Nephron (organoid): ENCODE results near the gene C16orf54.
"Not testable (repeated sequence)": the region's sequence is repeated elsewhere in the genome, so short reads cannot be mapped to it uniquely, and the experiment has no call there.

Experiments
- H3K27ac Mint-ChIP-seq, 3 experiments: 2 replicates each; pipeline ENCODE4 v1.8.0; 2020; ENCODE audit warnings: mixed read lengths in 3 of 3, mild to moderate bottlenecking in 2 of 3, moderate library complexity in 1 of 3
- H3K27me3 Mint-ChIP-seq: 2 replicates; pipeline ENCODE4 v1.8.0; 2021; ENCODE audit warnings: low read depth, mild to moderate bottlenecking, moderate library complexity, mixed read lengths
- H3K36me3 Mint-ChIP-seq: 2 replicates; pipeline ENCODE4 v1.8.0; 2020; ENCODE audit warnings: low read depth, mixed read lengths
- H3K4me1 Mint-ChIP-seq: 2 replicates; pipeline ENCODE4 v1.8.0; 2020; ENCODE audit warnings: mixed read lengths
- H3K4me3 Mint-ChIP-seq, 3 experiments: 2 replicates each; pipeline ENCODE4 v1.8.0; 2020; ENCODE audit warnings: mild to moderate bottlenecking in 3 of 3, mixed read lengths in 3 of 3, moderate library complexity in 2 of 3
- H3K9me3 Mint-ChIP-seq: 2 replicates; pipeline ENCODE4 v1.8.0; 2020; ENCODE audit warnings: mixed read lengths
- TF ChIP-seq, protein P1 (sequence below), 3 experiments: fragments of 200-600 bp; sonication (generic); IDR thresholded peaks; one replicate each; pipeline ENCODE4 v1.5.0; 2021; ENCODE audit warnings: antibody characterized with exemption in 3 of 3; ENCODE audit not compliant: unreplicated experiment in 3 of 3

The C16orf54 gene

DNA sequence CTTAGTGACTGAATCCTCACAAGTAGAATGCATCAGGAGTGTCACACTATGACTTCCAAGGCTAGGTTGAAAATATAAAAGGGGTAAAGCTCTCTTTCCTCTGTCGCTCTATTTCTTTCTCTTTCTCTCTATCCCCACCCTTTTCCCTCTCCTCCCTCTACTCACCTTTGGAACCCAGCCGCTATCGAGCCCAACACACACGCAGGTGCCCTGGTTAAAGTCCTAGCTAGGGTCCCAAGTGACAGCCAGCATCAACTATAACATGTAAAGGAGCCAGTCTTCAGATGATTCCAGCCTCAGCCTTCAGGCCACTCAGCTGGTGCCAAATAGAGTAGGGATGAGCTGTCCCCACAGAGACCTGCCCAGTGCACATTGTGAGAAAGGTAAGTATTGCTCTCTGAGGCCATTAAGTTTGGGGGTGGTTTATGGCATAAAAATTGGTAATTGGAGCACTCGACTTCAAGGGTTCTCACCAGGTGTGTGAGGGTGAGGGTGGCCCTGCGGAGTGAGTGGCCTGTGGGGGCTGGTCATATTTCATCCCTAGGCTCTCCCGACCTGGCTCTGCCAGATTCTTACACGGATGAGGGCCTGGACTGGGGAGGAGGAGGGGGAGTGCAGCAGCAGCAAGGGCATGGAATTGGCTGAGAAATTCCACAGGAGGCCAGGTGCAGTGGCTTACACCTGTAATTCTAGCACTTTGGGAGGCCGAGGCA, 14.9 kb upstream of the C16orf54 start:
- H3K27ac Mint-ChIP-seq: peak overlapping the region in 1 of 3 experiments; percentile 6
- no peaks in the 10 kb centered on the region for H3K36me3 Mint-ChIP-seq
- no peaks in the 10 kb centered on the region for H3K9me3 Mint-ChIP-seq
- TF ChIP-seq, protein P1, sequence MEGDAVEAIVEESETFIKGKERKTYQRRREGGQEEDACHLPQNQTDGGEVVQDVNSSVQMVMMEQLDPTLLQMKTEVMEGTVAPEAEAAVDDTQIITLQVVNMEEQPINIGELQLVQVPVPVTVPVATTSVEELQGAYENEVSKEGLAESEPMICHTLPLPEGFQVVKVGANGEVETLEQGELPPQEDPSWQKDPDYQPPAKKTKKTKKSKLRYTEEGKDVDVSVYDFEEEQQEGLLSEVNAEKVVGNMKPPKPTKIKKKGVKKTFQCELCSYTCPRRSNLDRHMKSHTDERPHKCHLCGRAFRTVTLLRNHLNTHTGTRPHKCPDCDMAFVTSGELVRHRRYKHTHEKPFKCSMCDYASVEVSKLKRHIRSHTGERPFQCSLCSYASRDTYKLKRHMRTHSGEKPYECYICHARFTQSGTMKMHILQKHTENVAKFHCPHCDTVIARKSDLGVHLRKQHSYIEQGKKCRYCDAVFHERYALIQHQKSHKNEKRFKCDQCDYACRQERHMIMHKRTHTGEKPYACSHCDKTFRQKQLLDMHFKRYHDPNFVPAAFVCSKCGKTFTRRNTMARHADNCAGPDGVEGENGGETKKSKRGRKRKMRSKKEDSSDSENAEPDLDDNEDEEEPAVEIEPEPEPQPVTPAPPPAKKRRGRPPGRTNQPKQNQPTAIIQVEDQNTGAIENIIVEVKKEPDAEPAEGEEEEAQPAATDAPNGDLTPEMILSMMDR (IDR thresholded peaks at IDR 0.05; ENCODE audit: unreplicated experiment in 3 of 3): no peak
- H3K27me3 Mint-ChIP-seq: no peaks in the 10 kb centered on the region
- H3K4me1 Mint-ChIP-seq: no peaks in the 10 kb centered on the region
- H3K4me3 Mint-ChIP-seq: no peak overlapping the region

DNA sequence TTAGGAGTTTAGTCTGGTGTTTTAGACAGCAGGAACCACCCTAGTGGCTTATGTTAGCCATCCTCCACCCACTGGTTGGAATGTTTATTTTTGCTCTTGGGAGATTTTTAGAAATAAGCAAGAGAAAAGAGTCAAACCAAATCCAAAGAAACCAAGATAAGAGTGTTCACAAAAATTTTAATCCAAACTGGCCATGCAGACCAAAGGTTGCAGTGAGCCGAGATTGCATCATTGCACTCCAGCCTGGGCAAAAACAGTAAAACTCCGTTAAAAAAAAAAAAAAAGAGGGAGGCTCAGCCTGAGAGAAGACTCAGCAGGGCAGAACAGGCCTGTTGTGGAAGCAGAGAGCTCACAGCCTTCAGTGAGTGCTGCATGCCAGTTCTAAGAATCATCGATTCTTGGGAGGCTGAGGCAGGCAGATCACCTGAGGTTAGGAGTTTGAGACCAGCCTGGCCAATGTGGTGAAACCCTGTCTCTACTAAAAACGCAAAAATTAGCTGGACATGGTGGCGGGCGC, 12.2 kb upstream of the C16orf54 start:
- H3K9me3 Mint-ChIP-seq: no peaks in the 10 kb centered on the region
- no peaks in the 10 kb centered on the region for H3K27me3 Mint-ChIP-seq
- TF ChIP-seq, protein P1 (IDR thresholded peaks at IDR 0.05; ENCODE audit: unreplicated experiment in 3 of 3): no peak
- H3K36me3 Mint-ChIP-seq: no peaks in the 10 kb centered on the region
- H3K4me1 Mint-ChIP-seq: no peaks in the 10 kb centered on the region
- peak overlapping the region in 1 of 3 experiments; percentile 56 for H3K27ac Mint-ChIP-seq
- no peak overlapping the region for H3K4me3 Mint-ChIP-seq

DNA sequence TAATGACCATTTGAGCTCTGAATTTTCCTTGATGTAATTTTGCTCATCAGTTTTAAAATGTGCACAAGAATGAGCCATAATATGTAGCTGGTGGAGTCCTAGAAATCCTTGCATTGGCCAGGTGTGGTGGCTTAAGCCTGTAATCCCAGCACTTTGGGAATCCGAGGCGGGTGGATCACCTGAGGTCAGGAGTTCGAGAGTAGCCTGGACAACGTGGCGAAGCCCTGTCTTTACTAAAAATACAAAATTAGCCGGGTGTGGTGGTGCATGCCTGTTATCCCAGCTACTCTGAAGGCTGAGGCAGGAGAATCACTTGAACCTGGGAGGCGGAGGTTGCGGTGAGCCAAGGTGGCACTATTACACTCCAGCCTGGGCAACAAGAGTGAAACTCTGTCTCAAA, 11.3 kb upstream of the C16orf54 start:
- H3K27ac Mint-ChIP-seq, H3K4me1 Mint-ChIP-seq, H3K27me3 Mint-ChIP-seq, H3K9me3 Mint-ChIP-seq, H3K36me3 Mint-ChIP-seq, H3K4me3 Mint-ChIP-seq: not testable (repeated sequence)

DNA sequence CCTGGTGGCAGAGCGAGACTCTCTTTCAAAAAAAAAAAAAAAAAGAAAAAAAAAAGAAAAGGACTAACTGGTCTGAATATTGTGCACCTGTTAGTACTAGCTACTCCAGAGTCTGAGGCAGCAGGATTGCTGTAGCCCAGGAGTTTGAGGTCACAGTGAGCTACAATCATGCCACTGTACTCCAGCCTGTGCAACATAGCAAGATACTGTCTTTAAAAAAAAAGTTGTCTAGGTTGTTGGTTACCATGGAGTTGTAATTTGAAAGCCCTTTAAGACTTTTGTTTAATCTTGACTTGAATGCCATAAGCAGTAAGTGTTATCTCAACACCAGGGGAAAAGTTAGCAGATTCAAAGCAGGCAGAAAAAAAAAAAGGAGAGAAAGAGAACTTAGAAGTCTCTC, 10.9 kb upstream of the C16orf54 start:
- H3K27ac Mint-ChIP-seq: no peak overlapping the region
- H3K4me3 Mint-ChIP-seq: no peak overlapping the region
- H3K27me3 Mint-ChIP-seq: no peaks in the 10 kb centered on the region
- TF ChIP-seq, protein P1 (IDR thresholded peaks at IDR 0.05; ENCODE audit: unreplicated experiment in 3 of 3): no peak
- H3K9me3 Mint-ChIP-seq: no peaks in the 10 kb centered on the region
- no peaks in the 10 kb centered on the region for H3K36me3 Mint-ChIP-seq
- no peaks in the 10 kb centered on the region for H3K4me1 Mint-ChIP-seq

DNA sequence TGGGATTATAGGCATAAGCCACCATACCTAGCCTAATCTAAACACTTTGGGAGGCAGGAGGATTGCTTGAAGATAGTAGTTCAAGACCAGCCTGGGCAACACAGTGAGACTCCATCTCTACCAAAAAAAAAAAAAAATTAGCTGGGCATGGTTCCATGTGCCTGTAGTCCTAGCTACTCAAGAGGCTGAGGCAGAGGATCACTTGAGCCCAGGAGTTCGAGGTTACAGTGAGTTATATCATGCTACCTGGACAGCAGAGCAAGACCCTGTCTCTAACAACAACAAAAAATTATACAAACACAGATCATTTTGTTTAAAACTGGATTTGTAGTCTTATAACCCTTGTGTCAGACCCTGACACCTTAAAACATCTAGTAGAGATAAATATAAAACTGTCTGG, 7.7 kb upstream of the C16orf54 start:
- Mint-ChIP-seq H3K4me1 (no peaks in the 10 kb centered on the region), H3K36me3 (no peaks in the 10 kb centered on the region), H3K27me3 (no peaks in the 10 kb centered on the region), H3K4me3 (no peak overlapping the region), H3K27ac (no peak overlapping the region), H3K9me3 (no peaks in the 10 kb centered on the region)
- TF ChIP-seq, protein P1 (IDR thresholded peaks at IDR 0.05; ENCODE audit: unreplicated experiment in 3 of 3): no peak

DNA sequence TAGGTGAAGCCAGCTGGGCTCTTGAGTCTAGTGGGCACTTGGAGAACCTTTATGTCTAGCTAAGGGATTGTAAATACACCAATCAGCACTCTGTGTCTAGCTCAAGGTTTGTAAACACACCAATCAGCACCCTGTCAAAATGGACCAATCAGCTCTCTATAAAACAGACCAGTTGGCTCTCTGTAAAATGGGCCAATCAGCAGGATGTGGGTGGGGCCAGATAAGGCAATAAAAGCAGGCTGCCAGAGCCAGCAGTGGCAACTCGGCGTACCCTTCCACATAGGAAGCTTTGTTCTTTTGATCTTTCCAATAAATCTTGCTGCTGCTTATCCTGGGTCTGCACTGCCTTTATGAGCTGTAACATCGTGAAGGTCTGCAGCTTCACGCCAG, 3.0 kb upstream of the C16orf54 start:
- H3K4me1 Mint-ChIP-seq, H3K4me3 Mint-ChIP-seq, H3K9me3 Mint-ChIP-seq, H3K36me3 Mint-ChIP-seq, H3K27ac Mint-ChIP-seq, H3K27me3 Mint-ChIP-seq: not testable (repeated sequence)
